ENCODE results near the gene LONP1.

GRCh38 chr19:5643060-5643459 lies 76.9 kb downstream of the LONP1 start:
- TF ChIP-seq CTCF (IDR thresholded peaks at IDR 0.05) (no peak), POLR2A (IDR thresholded peaks at IDR 0.05) (no peak)
